CD4-positive, CD25-positive, alpha-beta regulatory T cell (primary cell): ENCODE data around the gene RBBP6. TPM values are rescaled to one million over a fixed set of nuclear protein-coding genes. Genes with fewer than 3 reads are reported as not detected.
A peak's percentile ranks its signal among the peaks of the same experiment; 100 is the strongest.

Source experiments
- ATAC-seq, 2 donors: fragments of 150-1000 bp; cut with Tn5 transposase; one replicate each; pipeline ENCODE4 v1.10.0; 2021; ENCODE audit warnings: low read depth in 2 of 2, moderate number of reproducible peaks in 2 of 2, moderate library complexity in 1 of 2
- DNase-seq, 3 donors: peaks; one replicate each; pipeline versions ENCODE4 v3.0.0 to v3.0.0-alpha.2; 2012 to 2022; ENCODE audit warnings: mixed read lengths in 1 of 3
- H3K27ac ChIP-seq: one replicate; pipeline ENCODE4 v1.7.0; 2013; ENCODE audit warnings: mild to moderate bottlenecking, low read length; ENCODE audit not compliant: insufficient read depth, poor library complexity, severe bottlenecking
- H3K27me3 ChIP-seq: one replicate; pipeline ENCODE4 v1.7.0; 2013; ENCODE audit warnings: low read length; ENCODE audit not compliant: control insufficient read depth, insufficient read depth
- H3K36me3 ChIP-seq: one replicate; pipeline ENCODE4 v1.7.0; 2013; ENCODE audit warnings: mild to moderate bottlenecking, low read length, moderate library complexity; ENCODE audit not compliant: control insufficient read depth, insufficient read depth
- H3K4me1 ChIP-seq: 2 replicates; pipeline ENCODE4 v1.7.0; 2013; ENCODE audit warnings: mild to moderate bottlenecking, low read length; ENCODE audit not compliant: insufficient read depth, control insufficient read depth, poor library complexity, severe bottlenecking
- H3K4me3 ChIP-seq: one replicate; pipeline ENCODE4 v1.7.0; 2013; ENCODE audit warnings: low read depth, mild to moderate bottlenecking, low read length, moderate library complexity
- H3K9me3 ChIP-seq, 2 experiments: 1 replicate in 1 of 2; 2 replicates in 1 of 2; pipeline ENCODE4 v1.7.0; 2013; ENCODE audit warnings: low read length in 2 of 2, mild to moderate bottlenecking in 1 of 2, moderate library complexity in 1 of 2; ENCODE audit not compliant: control insufficient read depth in 2 of 2
- H3K27ac Mint-ChIP-seq, 3 donors: one replicate each; pipeline ENCODE4 v1.8.0; 2020 to 2022; ENCODE audit warnings: mild to moderate bottlenecking in 3 of 3, mixed read lengths in 3 of 3, moderate library complexity in 2 of 3
- H3K27me3 Mint-ChIP-seq: one replicate; pipeline ENCODE4 v1.8.0; 2022; ENCODE audit warnings: mild to moderate bottlenecking, mixed read lengths
- H3K36me3 Mint-ChIP-seq: one replicate; pipeline ENCODE4 v1.8.0; 2020; ENCODE audit warnings: mixed read lengths
- H3K4me1 Mint-ChIP-seq, 4 donors: one replicate each; pipeline ENCODE4 v1.8.0; 2020 to 2022; ENCODE audit warnings: mixed read lengths in 4 of 4, mild to moderate bottlenecking in 1 of 4
- H3K4me3 Mint-ChIP-seq, 4 donors: one replicate each; pipeline ENCODE4 v1.8.0; 2020 to 2022; ENCODE audit warnings: mild to moderate bottlenecking in 4 of 4, mixed read lengths in 4 of 4, moderate library complexity in 3 of 4
- H3K9me3 Mint-ChIP-seq, 7 donors: one replicate each; pipeline ENCODE4 v1.8.0; 2020 to 2022; ENCODE audit warnings: mixed read lengths in 7 of 7, mild to moderate bottlenecking in 3 of 7, moderate library complexity in 2 of 7
- polyA plus RNA-seq, 4 donors: library from polyadenylated mRNA; unstranded; fragments of 300-500 nt; fragmentation: Illumina TruSeq; gene quantifications; one replicate each; pipeline ENCODE4 v1.2.3, GENCODE V29; 2021
- total RNA-seq: library from RNA; stranded (reverse); gene quantifications from one replicate; pipeline ENCODE4 v1.2.3, GENCODE V29; 2022

The RBBP6 gene
- total and polyA plus RNA-seq, 5 donors from 2014 or later: 16.6 to 158 (median 21.2) TPM

DNA sequence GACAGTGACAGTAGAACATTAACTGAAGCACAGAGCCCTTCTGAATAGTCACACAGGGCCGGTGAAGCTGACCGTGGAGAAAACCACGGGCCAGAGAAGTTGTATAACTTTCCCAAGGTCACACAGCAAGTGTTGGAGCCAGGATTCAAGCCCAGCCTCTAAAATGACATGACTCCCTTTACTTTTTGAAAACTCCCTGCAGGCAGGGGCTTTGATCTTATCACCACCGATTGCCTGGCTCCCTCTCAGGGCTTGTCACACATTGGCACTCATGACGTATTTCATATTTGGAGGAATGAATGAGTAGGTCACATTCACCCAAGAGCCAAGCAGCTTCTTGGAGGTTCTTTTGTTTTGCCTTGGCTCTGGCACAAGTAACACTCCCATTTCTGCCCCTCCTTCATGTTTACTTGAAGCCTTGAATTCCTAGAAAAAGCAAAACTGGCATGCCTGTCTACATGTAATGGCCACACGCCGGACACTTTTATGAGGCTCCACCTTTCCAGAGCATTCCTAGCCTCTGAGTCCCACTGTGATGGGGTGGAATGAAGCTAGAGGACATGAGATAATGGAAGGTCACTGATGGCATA lies 13.3 kb upstream of the RBBP6 start:
- H3K4me3 Mint-ChIP-seq: no peak overlapping the region
- no peaks in the 10 kb centered on the region for H3K9me3 ChIP-seq
- H3K9me3 Mint-ChIP-seq: no peaks in the 10 kb centered on the region
- DNase-seq: no peak
- peaks cover 14% of the 10 kb centered on the region for H3K27me3 Mint-ChIP-seq
- no peak overlapping the region for H3K27ac ChIP-seq
- ATAC-seq: no peak
- no peak overlapping the region for H3K27ac Mint-ChIP-seq
- H3K27me3 ChIP-seq: no peaks in the 10 kb centered on the region
- H3K4me1 Mint-ChIP-seq: no peaks in the 10 kb centered on the region
- no peaks in the 10 kb centered on the region for H3K36me3 Mint-ChIP-seq
- H3K4me1 ChIP-seq: no peaks in the 10 kb centered on the region
- no peaks in the 10 kb centered on the region for H3K36me3 ChIP-seq
- no peak overlapping the region for H3K4me3 ChIP-seq

GRCh38 chr16:24526701-24527495 lies 12.5 kb upstream of the RBBP6 start:
- Histone ChIP-seq H3K27ac (no peak overlapping the region), H3K36me3 (no peaks in the 10 kb centered on the region), H3K27me3 (no peaks in the 10 kb centered on the region), H3K4me3 (no peak overlapping the region), H3K4me1 (no peaks in the 10 kb centered on the region), H3K9me3 (no peaks in the 10 kb centered on the region)
- Mint-ChIP-seq H3K4me1 (no peaks in the 10 kb centered on the region), H3K27ac (peak overlapping the region in 1 of 3 donors; percentile 20), H3K9me3 (no peaks in the 10 kb centered on the region), H3K36me3 (no peaks in the 10 kb centered on the region), H3K4me3 (no peak overlapping the region), H3K27me3 (peaks cover 18% of the 10 kb centered on the region)
- DNase-seq (no peak), ATAC-seq (no peak)

- H3K27ac ChIP-seq: no peak overlapping the region
- DNase-seq (no peak), ATAC-seq (no peak)
- H3K4me1 Mint-ChIP-seq: no peaks in the 10 kb centered on the region
- H3K27me3 ChIP-seq: no peaks in the 10 kb centered on the region
- no peaks in the 10 kb centered on the region for H3K36me3 ChIP-seq
- peaks cover 39% of the 10 kb centered on the region for H3K27me3 Mint-ChIP-seq
- H3K4me3 ChIP-seq: no peak overlapping the region
- no peaks in the 10 kb centered on the region for H3K9me3 Mint-ChIP-seq
- no peak overlapping the region for H3K4me3 Mint-ChIP-seq
- no peaks in the 10 kb centered on the region for H3K36me3 Mint-ChIP-seq
- no peak overlapping the region for H3K27ac Mint-ChIP-seq
- H3K4me1 ChIP-seq: no peaks in the 10 kb centered on the region
- H3K9me3 ChIP-seq: no peaks in the 10 kb centered on the region
Observed at GRCh38 chr16:24531166-24531565, 8.2 kb upstream of the RBBP6 start.

- no peaks in the 10 kb centered on the region for H3K9me3 ChIP-seq
- no peaks in the 10 kb centered on the region for H3K27me3 ChIP-seq
- H3K9me3 Mint-ChIP-seq: peaks cover 0 to 2% (median 0%) of the 10 kb centered on the region in 7 donors
- H3K4me3 ChIP-seq: no peak overlapping the region
- DNase-seq: no peak
- no peak for ATAC-seq
- H3K27ac ChIP-seq: no peak overlapping the region
- H3K4me1 ChIP-seq: peaks cover 6% of the 10 kb centered on the region
- H3K27me3 Mint-ChIP-seq: peaks cover 29% of the 10 kb centered on the region
- H3K36me3 Mint-ChIP-seq: no peaks in the 10 kb centered on the region
- no peaks in the 10 kb centered on the region for H3K36me3 ChIP-seq
- no peak overlapping the region for H3K27ac Mint-ChIP-seq
- H3K4me3 Mint-ChIP-seq: peak overlapping the region in 1 of 4 donors; percentile 11
- H3K4me1 Mint-ChIP-seq: peaks cover 0 to 12% (median 5%) of the 10 kb centered on the region in 4 donors
Observed at GRCh38 chr16:24534620-24535019, 4.7 kb upstream of the RBBP6 start.

- H3K27ac Mint-ChIP-seq: no peak overlapping the region
- Histone ChIP-seq H3K4me1 (peaks cover 9% of the 10 kb centered on the region), H3K27me3 (no peaks in the 10 kb centered on the region), H3K9me3 (no peaks in the 10 kb centered on the region), H3K4me3 (no peak overlapping the region), H3K27ac (no peak overlapping the region), H3K36me3 (no peaks in the 10 kb centered on the region)
- peaks cover 3% of the 10 kb centered on the region for H3K36me3 Mint-ChIP-seq
- DNase-seq: no peak
- no peak overlapping the region for H3K4me3 Mint-ChIP-seq
- H3K4me1 Mint-ChIP-seq: peaks cover 0 to 17% (median 5%) of the 10 kb centered on the region in 4 donors
- H3K9me3 Mint-ChIP-seq: peaks cover 0 to 2% (median 0%) of the 10 kb centered on the region in 7 donors
- H3K27me3 Mint-ChIP-seq: peaks cover 29% of the 10 kb centered on the region
- ATAC-seq: no peak
Observed at GRCh38 chr16:24535827-24536226, 3.5 kb upstream of the RBBP6 start.

GRCh38 chr16:24536671-24537070 lies 2.7 kb upstream of the RBBP6 start:
- no peak overlapping the region for H3K4me3 ChIP-seq
- no peaks in the 10 kb centered on the region for H3K27me3 ChIP-seq
- Mint-ChIP-seq H3K4me3 (peak overlapping the region in 1 of 4 donors; percentile 91), H3K27me3 (peaks cover 26% of the 10 kb centered on the region), H3K36me3 (peaks cover 6% of the 10 kb centered on the region), H3K4me1 (peaks cover 3 to 19% (median 10%) of the 10 kb centered on the region in 4 donors), H3K27ac (no peak overlapping the region), H3K9me3 (peaks cover 0 to 2% (median 0%) of the 10 kb centered on the region in 7 donors)
- no peak overlapping the region for H3K27ac ChIP-seq
- DNase-seq: no peak
- no peak for ATAC-seq
- H3K36me3 ChIP-seq: no peaks in the 10 kb centered on the region
- H3K9me3 ChIP-seq: no peaks in the 10 kb centered on the region
- H3K4me1 ChIP-seq: peaks cover 13% of the 10 kb centered on the region

DNA sequence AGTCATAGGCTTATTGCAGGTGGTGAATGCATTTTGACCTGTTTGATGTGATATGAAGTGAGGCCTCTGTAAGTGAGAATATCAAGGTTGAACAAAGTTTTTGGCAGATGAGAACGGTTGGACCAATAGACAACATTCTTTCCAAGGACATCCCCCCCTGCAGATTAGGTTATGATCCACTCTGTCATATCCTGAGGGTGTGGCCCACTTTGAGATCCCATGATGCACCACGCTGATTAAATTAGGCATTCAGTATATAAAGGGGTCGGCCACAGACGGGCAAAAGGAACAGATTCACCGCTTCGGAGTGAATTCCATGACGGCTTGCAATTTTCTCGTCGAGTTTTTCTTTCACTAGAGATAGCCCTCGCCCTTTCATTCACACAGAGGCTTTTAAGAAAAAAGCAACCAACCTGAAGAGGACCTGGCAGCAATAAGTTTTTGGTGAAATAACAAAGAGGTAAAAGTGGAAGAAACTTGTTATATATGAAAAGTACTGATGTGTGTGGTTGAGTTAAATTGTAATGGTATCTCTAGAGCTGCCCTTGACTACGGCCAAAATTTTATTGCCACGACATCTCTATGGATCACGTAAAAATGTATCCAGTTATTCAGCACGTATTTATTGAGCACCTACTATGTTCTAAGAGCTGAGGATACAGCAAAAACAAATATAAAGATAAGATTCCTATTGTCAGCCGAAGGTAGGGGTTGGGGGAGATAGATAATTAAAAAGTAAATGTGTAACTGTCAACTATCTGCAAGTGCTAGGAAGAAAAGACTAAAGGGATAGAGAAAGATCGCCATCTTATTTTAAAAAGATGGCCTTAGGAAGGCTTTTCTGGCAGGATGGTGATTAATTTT lies 1.7 kb upstream of the RBBP6 start:
- Histone ChIP-seq H3K4me3 (no peak overlapping the region), H3K9me3 (no peaks in the 10 kb centered on the region), H3K27ac (no peak overlapping the region), H3K36me3 (no peaks in the 10 kb centered on the region), H3K4me1 (peaks cover 17% of the 10 kb centered on the region), H3K27me3 (no peaks in the 10 kb centered on the region)
- Mint-ChIP-seq H3K27me3 (peaks cover 23% of the 10 kb centered on the region), H3K36me3 (peaks cover 11% of the 10 kb centered on the region), H3K9me3 (peaks cover 0 to 2% (median 0%) of the 10 kb centered on the region in 7 donors), H3K4me3 (peak overlapping the region; percentile 35 to 91 (median 60)), H3K27ac (peak overlapping the region in 2 of 3 donors; percentile 51 to 98), H3K4me1 (peaks cover 10 to 29% (median 19%) of the 10 kb centered on the region in 4 donors)
- ATAC-seq: no peak
- DNase-seq: peak in 1 of 3 donors; percentile 37
